HepG2 (cell line): ENCODE measurements around the gene NOL11. TPM values are rescaled to one million over a fixed set of nuclear protein-coding genes. Genes with fewer than 3 reads are reported as not detected.

Source experiments
- BATF2 ChIP-seq: sonication (generic); formaldehyde crosslinking; IDR thresholded peaks from 2 replicates; pipeline ENCODE4 v1.8.0; 2022; ENCODE audit warnings: mild to moderate bottlenecking, missing genetic modification reagents, moderate library complexity
- FOXK1 ChIP-seq: sonication (generic); formaldehyde crosslinking; IDR thresholded peaks from 2 replicates; pipeline ENCODE4 v1.4.0; 2020; ENCODE audit warnings: low read depth, missing genetic modification reagents, borderline replicate concordance
- KLF12 ChIP-seq: sonication (generic); formaldehyde crosslinking; IDR thresholded peaks from 2 replicates; pipeline ENCODE4 v1.4.0; 2020; ENCODE audit warnings: missing genetic modification reagents, borderline replicate concordance
- KLF15 ChIP-seq: sonication (generic); formaldehyde crosslinking; IDR thresholded peaks from 2 replicates; pipeline ENCODE4 v1.8.1; 2023; ENCODE audit warnings: borderline replicate concordance, mild to moderate bottlenecking, inconsistent platforms, missing genetic modification reagents, mixed read lengths
- PRPF4 ChIP-seq: fragments of 200-400 bp; formaldehyde crosslinking; IDR thresholded peaks from 2 replicates; pipeline ENCODE4 v1.6.1; 2016; ENCODE audit warnings: low read length, low read depth; ENCODE audit not compliant: poor library complexity, severe bottlenecking
- RAD21 ChIP-seq: fragments of 450-650 bp; formaldehyde crosslinking; IDR thresholded peaks from 2 replicates; pipeline ENCODE4 v1.5.0; 2020; ENCODE audit warnings: mild to moderate bottlenecking
- RNF2 ChIP-seq: fragments of 450-650 bp; conservative IDR thresholded peaks from 2 replicates; pipeline ENCODE4 v1.6.1; 2016; ENCODE audit warnings: low read depth
- TAF1 ChIP-seq: sonication (generic); formaldehyde crosslinking; IDR thresholded peaks from 2 replicates; pipeline ENCODE4 v1.4.0; 2020; ENCODE audit warnings: missing genetic modification reagents
- THYN1 ChIP-seq: sonication (generic); formaldehyde crosslinking; IDR thresholded peaks from 2 replicates; pipeline ENCODE4 v1.8.1; 2023; ENCODE audit warnings: low read depth, mild to moderate bottlenecking, moderate library complexity, missing genetic modification reagents, borderline replicate concordance
- ZBTB1 ChIP-seq: sonication (generic); formaldehyde crosslinking; IDR thresholded peaks from 2 replicates; pipeline ENCODE4 v1.4.0; 2020; ENCODE audit warnings: missing genetic modification reagents, borderline replicate concordance
- ZBTB7A ChIP-seq: sonication (generic); formaldehyde crosslinking; IDR thresholded peaks from 2 replicates; pipeline ENCODE4 v1.8.0; 2022; ENCODE audit warnings: mild to moderate bottlenecking, missing genetic modification reagents
- ZNF354B ChIP-seq: sonication (generic); formaldehyde crosslinking; IDR thresholded peaks from 2 replicates; pipeline ENCODE4 v1.8.0; 2022; ENCODE audit warnings: mild to moderate bottlenecking, missing genetic modification reagents
- ZNF44 ChIP-seq: sonication (generic); formaldehyde crosslinking; IDR thresholded peaks from 2 replicates; pipeline ENCODE4 v1.5.1; 2020; ENCODE audit warnings: mild to moderate bottlenecking, missing genetic modification reagents
- ZNF678 ChIP-seq: sonication (generic); formaldehyde crosslinking; IDR thresholded peaks from 2 replicates; pipeline ENCODE4 v1.4.0; 2020; ENCODE audit warnings: mild to moderate bottlenecking, missing genetic modification reagents
- ZNF703 ChIP-seq: sonication (generic); formaldehyde crosslinking; IDR thresholded peaks from 2 replicates; pipeline ENCODE4 v1.5.1; 2020; ENCODE audit warnings: missing genetic modification reagents, mild to moderate bottlenecking, moderate library complexity, borderline replicate concordance
- ZNF776 ChIP-seq: sonication (generic); formaldehyde crosslinking; IDR thresholded peaks from 2 replicates; pipeline ENCODE4 v1.4.0; 2020; ENCODE audit warnings: mild to moderate bottlenecking, missing genetic modification reagents
- polyA plus RNA-seq, 8 experiments: library from polyadenylated mRNA; depleted of rRNA in 3 of 8; stranded (reverse) in 7 of 8; unstranded in 1 of 8; fragments of >200 nt; fragmentation: Illumina TruSeq in 4 of 8; extraction: Trizol in 4 of 8; gene quantifications; 2 replicates each; pipeline versions ENCODE4 v1.2.1 to v1.2.3, GENCODE V29; 2011 to 2016; ENCODE audit warnings: low read depth in 4 of 8, missing spikeins in 1 of 8, mixed read lengths in 1 of 8; ENCODE audit not compliant: insufficient read depth in 1 of 8
- total RNA-seq, 5 experiments: library from RNA; depleted of rRNA; stranded (reverse); fragments of >200 nt; fragmentation: Illumina TruSeq; extraction: Trizol; gene quantifications; 2 replicates each; pipeline ENCODE4 v1.2.3, GENCODE V29; 2016; ENCODE audit warnings: low read depth in 1 of 5
- TF ChIP-seq, protein P1 (sequence below): sonication (generic); formaldehyde crosslinking; IDR thresholded peaks from 2 replicates; pipeline ENCODE4 v1.5.0; 2020; ENCODE audit warnings: mild to moderate bottlenecking, missing genetic modification reagents, borderline replicate concordance
- TF ChIP-seq, protein P2 (sequence below): sonication (generic); formaldehyde crosslinking; IDR thresholded peaks from 2 replicates; pipeline ENCODE4 v1.4.0; 2020; ENCODE audit warnings: missing genetic modification reagents
- TF ChIP-seq, protein P3 (sequence below): sonication (generic); formaldehyde crosslinking; IDR thresholded peaks from 2 replicates; pipeline ENCODE4 v1.5.0; 2020; ENCODE audit warnings: mild to moderate bottlenecking, missing genetic modification reagents
- TF ChIP-seq, protein P4 (sequence below): sonication (generic); formaldehyde crosslinking; IDR thresholded peaks from 2 replicates; pipeline ENCODE4 v1.8.1; 2023; ENCODE audit warnings: mild to moderate bottlenecking, missing genetic modification reagents

Gene NOL11
- total and polyA plus RNA-seq, 2 of the 13 experiments (the other 11 are each of a cell fraction or from before 2014, with no cell fraction given): 45.8 to 124 TPM

- TF ChIP-seq, protein P1, sequence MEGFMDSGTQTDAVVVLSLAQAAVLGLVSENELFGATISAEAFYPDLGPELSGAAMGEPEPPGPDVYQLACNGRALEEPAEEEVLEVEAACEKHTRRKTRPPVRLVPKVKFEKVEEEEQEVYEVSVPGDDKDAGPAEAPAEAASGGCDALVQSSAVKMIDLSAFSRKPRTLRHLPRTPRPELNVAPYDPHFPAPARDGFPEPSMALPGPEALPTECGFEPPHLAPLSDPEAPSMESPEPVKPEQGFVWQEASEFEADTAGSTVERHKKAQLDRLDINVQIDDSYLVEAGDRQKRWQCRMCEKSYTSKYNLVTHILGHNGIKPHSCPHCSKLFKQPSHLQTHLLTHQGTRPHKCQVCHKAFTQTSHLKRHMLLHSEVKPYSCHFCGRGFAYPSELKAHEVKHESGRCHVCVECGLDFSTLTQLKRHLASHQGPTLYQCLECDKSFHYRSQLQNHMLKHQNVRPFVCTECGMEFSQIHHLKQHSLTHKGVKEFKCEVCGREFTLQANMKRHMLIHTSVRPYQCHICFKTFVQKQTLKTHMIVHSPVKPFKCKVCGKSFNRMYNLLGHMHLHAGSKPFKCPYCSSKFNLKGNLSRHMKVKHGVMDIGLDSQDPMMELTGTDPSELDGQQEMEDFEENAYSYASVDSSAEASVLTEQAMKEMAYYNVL (CRISPR knock-in tag): peak; percentile 77; the same call in 1 of the 2 replicates
- TF ChIP-seq TAF1 (CRISPR knock-in tag): peak; percentile 99
- peak; percentile 30; the same call in 1 of the 2 replicates for TF ChIP-seq ZNF678
- peak; percentile 97 for TF ChIP-seq ZNF354B (CRISPR knock-in tag)
- TF ChIP-seq ZNF776 (CRISPR knock-in tag): no peak
- TF ChIP-seq, protein P2, sequence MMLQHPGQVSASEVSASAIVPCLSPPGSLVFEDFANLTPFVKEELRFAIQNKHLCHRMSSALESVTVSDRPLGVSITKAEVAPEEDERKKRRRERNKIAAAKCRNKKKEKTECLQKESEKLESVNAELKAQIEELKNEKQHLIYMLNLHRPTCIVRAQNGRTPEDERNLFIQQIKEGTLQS (CRISPR knock-in tag): peak; percentile 68; the same call in 1 of the 2 replicates
- TF ChIP-seq KLF12 (CRISPR knock-in tag): peak; percentile 98
- TF ChIP-seq ZBTB1 (CRISPR knock-in tag): no peak; the same call in 1 of the 2 replicates
- TF ChIP-seq, protein P3, sequence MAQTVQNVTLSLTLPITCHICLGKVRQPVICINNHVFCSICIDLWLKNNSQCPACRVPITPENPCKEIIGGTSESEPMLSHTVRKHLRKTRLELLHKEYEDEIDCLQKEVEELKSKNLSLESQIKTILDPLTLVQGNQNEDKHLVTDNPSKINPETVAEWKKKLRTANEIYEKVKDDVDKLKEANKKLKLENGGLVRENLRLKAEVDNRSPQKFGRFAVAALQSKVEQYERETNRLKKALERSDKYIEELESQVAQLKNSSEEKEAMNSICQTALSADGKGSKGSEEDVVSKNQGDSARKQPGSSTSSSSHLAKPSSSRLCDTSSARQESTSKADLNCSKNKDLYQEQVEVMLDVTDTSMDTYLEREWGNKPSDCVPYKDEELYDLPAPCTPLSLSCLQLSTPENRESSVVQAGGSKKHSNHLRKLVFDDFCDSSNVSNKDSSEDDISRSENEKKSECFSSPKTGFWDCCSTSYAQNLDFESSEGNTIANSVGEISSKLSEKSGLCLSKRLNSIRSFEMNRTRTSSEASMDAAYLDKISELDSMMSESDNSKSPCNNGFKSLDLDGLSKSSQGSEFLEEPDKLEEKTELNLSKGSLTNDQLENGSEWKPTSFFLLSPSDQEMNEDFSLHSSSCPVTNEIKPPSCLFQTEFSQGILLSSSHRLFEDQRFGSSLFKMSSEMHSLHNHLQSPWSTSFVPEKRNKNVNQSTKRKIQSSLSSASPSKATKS (CRISPR knock-in tag): peak; percentile 87; the same call in 1 of the 2 replicates
- TF ChIP-seq RAD21 (CRISPR knock-in tag): peak; percentile 95
- peak; percentile 84 for TF ChIP-seq FOXK1 (CRISPR knock-in tag)
- TF ChIP-seq ZNF703 (CRISPR knock-in tag): no peak
- peak; percentile 92; the same call in 1 of the 2 replicates for TF ChIP-seq THYN1 (CRISPR knock-in tag)
- peak; percentile 43; the same call in 1 of the 2 replicates for TF ChIP-seq RNF2
- TF ChIP-seq BATF2 (CRISPR knock-in tag): no peak
- TF ChIP-seq, protein P4, sequence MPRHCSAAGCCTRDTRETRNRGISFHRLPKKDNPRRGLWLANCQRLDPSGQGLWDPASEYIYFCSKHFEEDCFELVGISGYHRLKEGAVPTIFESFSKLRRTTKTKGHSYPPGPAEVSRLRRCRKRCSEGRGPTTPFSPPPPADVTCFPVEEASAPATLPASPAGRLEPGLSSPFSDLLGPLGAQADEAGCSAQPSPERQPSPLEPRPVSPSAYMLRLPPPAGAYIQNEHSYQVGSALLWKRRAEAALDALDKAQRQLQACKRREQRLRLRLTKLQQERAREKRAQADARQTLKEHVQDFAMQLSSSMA: peak; percentile 78
- peak; percentile 64; the same call in 1 of the 2 replicates for TF ChIP-seq ZNF44 (CRISPR knock-in tag)
- TF ChIP-seq PRPF4: no peak
- peak; percentile 43; the same call in 1 of the 2 replicates for TF ChIP-seq ZBTB7A (CRISPR knock-in tag)
- no peak; the same call in 1 of the 2 replicates for TF ChIP-seq KLF15 (CRISPR knock-in tag)
These were observed at the start of gene NOL11 (continued) for GRCh38 chr17:67717624-67718324.
